ENCODE results near the gene BGLAP.

The BGLAP gene

GRCh38 chr1:156228501-156228900 lies 13.5 kb upstream of the BGLAP start:
- no peak for DNase-seq

- DNase-seq: no peak
These were observed 12.0 kb upstream of the BGLAP start for GRCh38 chr1:156229809-156230472.

GRCh38 chr1:156230473-156230837 lies 11.5 kb upstream of the BGLAP start:
- DNase-seq: no peak

- no peak for DNase-seq
These were observed 9.6 kb upstream of the BGLAP start for GRCh38 chr1:156232201-156232894.

GRCh38 chr1:156233426-156234127 lies 8.4 kb upstream of the BGLAP start:
- no peak for DNase-seq

- DNase-seq: no peak
These were observed 5.8 kb upstream of the BGLAP start for GRCh38 chr1:156236164-156236563.

GRCh38 chr1:156238248-156238647 lies 3.7 kb upstream of the BGLAP start:
- no peak for DNase-seq

GRCh38 chr1:156241311-156241811 lies 623 bp upstream of the BGLAP start:
- DNase-seq: no peak

- DNase-seq: no peak
These were observed 754 bp downstream of the BGLAP start for GRCh38 chr1:156242738-156243137.

GRCh38 chr1:156244126-156244525 lies 2.1 kb downstream of the BGLAP start:
- no peak for DNase-seq

GRCh38 chr1:156244712-156245111 lies 2.7 kb downstream of the BGLAP start:
- DNase-seq: no peak

- peak; percentile 18 to 39 for DNase-seq
These were observed 3.7 kb downstream of the BGLAP start for GRCh38 chr1:156245451-156246232.

- no peak for DNase-seq
These were observed 4.3 kb downstream of the BGLAP start for GRCh38 chr1:156246241-156246780.

GRCh38 chr1:156246781-156247459 lies 4.9 kb downstream of the BGLAP start:
- no peak for DNase-seq

- DNase-seq: no peak
These were observed 5.7 kb downstream of the BGLAP start, which contains the start of gene PAQR6 for GRCh38 chr1:156247460-156248322. Gene PAQR6, minus strand, starts transcription at chr1:156248056. Its CDS starts 1,325 bp downstream, at chr1:156246731.

GRCh38 chr1:156248323-156248683 lies 6.3 kb downstream of the BGLAP start:
- no peak for DNase-seq

- DNase-seq: no peak
These were observed 7.6 kb downstream of the BGLAP start for GRCh38 chr1:156249593-156249992.

- no peak for DNase-seq
These were observed 9.5 kb downstream of the BGLAP start for GRCh38 chr1:156251527-156251926.

- DNase-seq: no peak
These were observed 11.7 kb downstream of the BGLAP start for GRCh38 chr1:156253634-156254033.

- no peak for DNase-seq
These were observed 15.7 kb downstream of the BGLAP start for GRCh38 chr1:156257711-156258110.

GRCh38 chr1:156258859-156259258 lies 16.9 kb downstream of the BGLAP start:
- DNase-seq: no peak

Measured in CD4-positive, alpha-beta T cell treated with Interleukin-4 for 1 hour (primary cell).